Pancreas (tissue), 10 donors: Measurements from ENCODE around the gene LRP5. TPM values are rescaled to one million over a fixed set of nuclear protein-coding genes. Genes with fewer than 3 reads are reported as not detected.

Experiments
- ATAC-seq, 4 donors: fragments of 200-7000 bp; cut with Tn5 transposase; one replicate each; pipeline versions ENCODE4 v1.8.0 to v1.9.1; 2020; ENCODE audit warnings: mild to moderate bottlenecking in 4 of 4, moderate library complexity in 4 of 4
- DNase-seq, 6 donors: peaks; one replicate each; pipeline ENCODE4 v3.0.0-alpha.2; 2020
- FAIRE-seq: peaks from 2 replicates; lab custom pipeline; 2012; peaks lifted over from hg19 to GRCh38; lab: Jason Lieb, UNC
- H3K27ac ChIP-seq, 4 donors: fragments of 200-600 bp; sonication (generic); 1 replicate in 3 of 4; 2 replicates in 1 of 4; pipeline versions ENCODE4 v1.5.0 to v1.8.0; 2020
- H3K27me3 ChIP-seq, 4 donors: fragments of 200-600 bp; one replicate each; pipeline ENCODE4 v1.8.0; 2021
- H3K36me3 ChIP-seq, 3 donors: fragments of 200-600 bp; sonication (generic) in 1 of 3; one replicate each; pipeline versions ENCODE4 v1.5.0 to v1.8.0; 2020 to 2021
- H3K4me1 ChIP-seq, 3 donors: fragments of 200-600 bp; one replicate each; pipeline ENCODE4 v1.8.0; 2021
- H3K4me3 ChIP-seq, 4 donors: fragments of 200-600 bp; sonication (generic) in 2 of 4; one replicate each; pipeline versions ENCODE4 v1.5.0 to v1.8.0; 2020 to 2021
- H3K9me3 ChIP-seq, 4 donors: fragments of 200-600 bp; one replicate each; pipeline ENCODE4 v1.8.0; 2021
- WGBS, 2 donors: extraction: QIAGEN DNeasy Blood & Tissue Kit; methylation state at CpG; one replicate each; pipeline ENCODE4 v1.1.7; 2013; 5-methylcytosine and 5-hydroxymethylcytosine counted together
- intact Hi-C, 3 donors: fragments of 100-400 bp; cut with DNase I; formaldehyde crosslinking; loops; one replicate each; pipeline versions ENCODE4 v1.11.1 to v1.14.2; 2022
- polyA plus RNA-seq, 2 donors: library from polyadenylated mRNA; stranded (reverse); fragments of 200-250 nt; gene quantifications; one replicate each; pipeline ENCODE4 v1.2.3, GENCODE V29; 2013
- total RNA-seq, 6 donors: library from RNA; stranded (reverse); fragmentation: NEBNext Ultra II Directional in 4 of 6; extraction: Animal tissue kit (Norgen Biotek cat#: 25700) in 4 of 6; gene quantifications; one replicate each; pipeline versions ENCODE4 v1.2.1 to v1.2.4, GENCODE V29; 2021 to 2023
- TF ChIP-seq, protein P1 (sequence below), 4 donors: fragments of 200-600 bp; sonication (generic) in 3 of 4; IDR thresholded peaks; one replicate each; pipeline versions ENCODE4 v1.5.0 to v1.8.0; 2021; ENCODE audit warnings: antibody characterized with exemption in 4 of 4
- donor health status: healthy with polysubstance abuse.
- donor health status: DM: no; HTN: no; CAD: no; lungs with moderate emphysema.
- donor health status: DM: no; HTN: no; CAD: no.
- donor health status: control.
- donor health status: control.
- donor health status: Bipolar disorder and iron deficiency.
- donor health status: DM: yes; HTN: yes; CAD: no.
- donor health status: DM: no; HTN: no; CAD: no.
- donor health status: DM: no; HTN: no; CAD: no.
- donor health status: DM: yes; HTN: yes; CAD: no.

Gene LRP5
- total and polyA plus RNA-seq, 8 donors: 27.4 to 62.8 (median 32.5) TPM

DNA sequence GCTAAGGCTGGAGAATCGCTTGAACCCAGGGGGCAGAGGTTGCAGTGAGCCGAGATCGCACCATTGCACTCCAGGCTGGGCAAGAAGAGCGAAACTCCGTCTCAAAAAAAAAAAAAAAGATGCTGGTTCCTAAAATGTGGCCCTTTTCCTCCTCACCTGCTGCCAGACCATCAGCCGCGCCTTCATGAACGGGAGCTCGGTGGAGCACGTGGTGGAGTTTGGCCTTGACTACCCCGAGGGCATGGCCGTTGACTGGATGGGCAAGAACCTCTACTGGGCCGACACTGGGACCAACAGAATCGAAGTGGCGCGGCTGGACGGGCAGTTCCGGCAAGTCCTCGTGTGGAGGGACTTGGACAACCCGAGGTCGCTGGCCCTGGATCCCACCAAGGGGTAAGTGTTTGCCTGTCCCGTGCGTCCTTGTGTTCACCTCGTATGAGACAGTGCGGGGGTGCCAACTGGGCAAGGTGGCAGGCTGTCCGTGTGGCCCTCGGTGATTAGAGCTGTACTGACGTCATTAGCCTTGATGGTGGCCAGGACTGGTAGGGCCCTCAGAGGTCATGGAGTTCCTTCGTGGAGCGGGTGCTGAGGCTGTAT lies 97.5 kb downstream of the LRP5 start:
- ATAC-seq (no peak), DNase-seq (no peak), FAIRE-seq (no peak)
- H3K4me1 ChIP-seq: no peaks in the 10 kb centered on the region
- intact Hi-C loops: no loop called here
- H3K27me3 ChIP-seq: no peaks in the 10 kb centered on the region
- no peak overlapping the region for H3K4me3 ChIP-seq
- H3K36me3 ChIP-seq: peaks cover 0 to 69% (median 30%) of the 10 kb centered on the region in 3 donors
- TF ChIP-seq, protein P1, sequence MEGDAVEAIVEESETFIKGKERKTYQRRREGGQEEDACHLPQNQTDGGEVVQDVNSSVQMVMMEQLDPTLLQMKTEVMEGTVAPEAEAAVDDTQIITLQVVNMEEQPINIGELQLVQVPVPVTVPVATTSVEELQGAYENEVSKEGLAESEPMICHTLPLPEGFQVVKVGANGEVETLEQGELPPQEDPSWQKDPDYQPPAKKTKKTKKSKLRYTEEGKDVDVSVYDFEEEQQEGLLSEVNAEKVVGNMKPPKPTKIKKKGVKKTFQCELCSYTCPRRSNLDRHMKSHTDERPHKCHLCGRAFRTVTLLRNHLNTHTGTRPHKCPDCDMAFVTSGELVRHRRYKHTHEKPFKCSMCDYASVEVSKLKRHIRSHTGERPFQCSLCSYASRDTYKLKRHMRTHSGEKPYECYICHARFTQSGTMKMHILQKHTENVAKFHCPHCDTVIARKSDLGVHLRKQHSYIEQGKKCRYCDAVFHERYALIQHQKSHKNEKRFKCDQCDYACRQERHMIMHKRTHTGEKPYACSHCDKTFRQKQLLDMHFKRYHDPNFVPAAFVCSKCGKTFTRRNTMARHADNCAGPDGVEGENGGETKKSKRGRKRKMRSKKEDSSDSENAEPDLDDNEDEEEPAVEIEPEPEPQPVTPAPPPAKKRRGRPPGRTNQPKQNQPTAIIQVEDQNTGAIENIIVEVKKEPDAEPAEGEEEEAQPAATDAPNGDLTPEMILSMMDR (IDR thresholded peaks at IDR 0.05): no peak
- no peak overlapping the region for H3K27ac ChIP-seq
- H3K9me3 ChIP-seq: no peaks in the 10 kb centered on the region
- 89 to 95% methylated on average over 30 of the region's 30 CpGs for WGBS, 2 donors

DNA sequence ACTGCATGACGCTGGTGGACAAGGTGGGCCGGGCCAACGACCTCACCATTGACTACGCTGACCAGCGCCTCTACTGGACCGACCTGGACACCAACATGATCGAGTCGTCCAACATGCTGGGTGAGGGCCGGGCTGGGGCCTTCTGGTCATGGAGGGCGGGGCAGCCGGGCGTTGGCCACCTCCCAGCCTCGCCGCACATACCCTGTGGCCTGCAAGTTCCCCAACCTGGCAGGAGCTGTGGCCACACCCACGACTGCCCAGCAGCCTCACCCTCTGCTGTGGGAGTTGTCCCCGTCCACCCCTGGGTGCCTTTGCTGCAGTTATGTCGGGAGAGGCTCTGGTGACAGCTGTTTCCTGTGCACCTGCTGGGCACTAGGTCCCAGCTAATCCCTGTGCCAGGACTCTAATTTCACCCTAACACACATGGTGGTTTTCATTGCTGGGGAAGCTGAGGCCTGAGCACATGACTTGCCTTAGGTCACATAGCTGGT lies 99.2 kb downstream of the LRP5 start:
- 88 to 91% methylated on average over 17 of the region's 17 CpGs for WGBS, 2 donors
- Histone ChIP-seq H3K27me3 (no peaks in the 10 kb centered on the region), H3K4me3 (no peak overlapping the region), H3K36me3 (peaks cover 0 to 80% (median 33%) of the 10 kb centered on the region in 3 donors), H3K9me3 (no peaks in the 10 kb centered on the region), H3K27ac (no peak overlapping the region), H3K4me1 (no peaks in the 10 kb centered on the region)
- no peak for DNase-seq
- TF ChIP-seq, protein P1 (IDR thresholded peaks at IDR 0.05): no peak
- ATAC-seq: peak in 1 of 4 donors; percentile 45
- no peak for FAIRE-seq
- intact Hi-C loops: no loop called here

DNA sequence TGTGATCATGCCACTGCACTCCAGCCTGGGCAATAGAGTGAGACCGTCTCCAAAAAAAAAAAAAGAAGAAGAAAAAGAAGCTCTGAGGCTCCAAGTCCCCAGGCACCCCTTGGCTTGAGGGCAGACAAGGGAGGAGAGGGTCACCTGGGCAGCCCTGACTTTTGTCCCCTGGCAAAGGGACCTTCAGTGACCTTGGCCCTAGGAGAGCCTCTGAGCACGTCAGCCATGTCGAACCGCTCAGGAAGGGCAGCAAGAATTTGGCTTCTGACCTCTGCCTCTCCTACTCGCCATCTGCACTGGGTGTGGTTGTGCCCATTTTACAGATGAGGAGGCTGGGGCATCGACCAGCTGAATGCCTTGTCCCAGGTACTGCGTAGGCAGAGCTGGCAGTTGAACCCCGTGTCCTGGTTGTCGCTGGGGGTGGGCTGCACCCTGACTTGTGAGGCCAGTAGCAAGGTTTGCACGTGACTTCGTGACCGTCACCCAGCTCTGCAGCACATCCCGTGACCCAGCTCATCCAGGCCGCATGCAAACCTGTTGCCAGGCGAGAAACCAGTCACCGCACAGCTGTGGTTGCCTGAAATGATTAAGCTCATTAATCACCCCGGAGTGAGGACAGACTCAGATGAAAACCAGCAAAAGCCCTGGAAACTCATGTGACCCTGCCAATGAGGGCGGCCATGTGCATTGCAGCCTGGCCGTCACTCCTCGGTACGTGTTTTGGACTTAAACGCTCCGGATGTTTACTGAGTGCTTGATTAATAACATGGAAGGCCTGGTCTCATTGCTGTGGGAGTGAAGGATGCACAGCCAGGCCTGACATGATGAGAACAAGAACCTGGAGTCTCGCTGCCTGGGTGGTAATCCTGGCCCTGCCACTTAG lies 100.4 kb downstream of the LRP5 start:
- H3K9me3 ChIP-seq: no peaks in the 10 kb centered on the region
- peak; percentile 29 to 69 (median 56) for ATAC-seq
- H3K4me1 ChIP-seq: no peaks in the 10 kb centered on the region
- no peak for FAIRE-seq
- 85% methylated on average over 24 of the region's 24 CpGs for WGBS, 2 donors
- H3K27me3 ChIP-seq: no peaks in the 10 kb centered on the region
- peak in 1 of 6 donors; percentile 21 for DNase-seq
- TF ChIP-seq, protein P1 (IDR thresholded peaks at IDR 0.05): no peak
- H3K4me3 ChIP-seq: no peak overlapping the region
- no peak overlapping the region for H3K27ac ChIP-seq
- intact Hi-C loops: no loop called here
- H3K36me3 ChIP-seq: peaks cover 0 to 79% (median 29%) of the 10 kb centered on the region in 3 donors

DNA sequence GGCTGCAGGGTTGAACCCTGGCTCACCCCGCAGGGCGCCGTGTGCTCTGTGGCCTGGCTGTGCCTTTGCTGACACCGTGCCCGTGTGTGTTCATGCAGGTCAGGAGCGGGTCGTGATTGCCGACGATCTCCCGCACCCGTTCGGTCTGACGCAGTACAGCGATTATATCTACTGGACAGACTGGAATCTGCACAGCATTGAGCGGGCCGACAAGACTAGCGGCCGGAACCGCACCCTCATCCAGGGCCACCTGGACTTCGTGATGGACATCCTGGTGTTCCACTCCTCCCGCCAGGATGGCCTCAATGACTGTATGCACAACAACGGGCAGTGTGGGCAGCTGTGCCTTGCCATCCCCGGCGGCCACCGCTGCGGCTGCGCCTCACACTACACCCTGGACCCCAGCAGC lies 101.2 kb downstream of the LRP5 start:
- intact Hi-C loops: no loop called here
- 92 to 93% methylated on average over 27 of the region's 27 CpGs for WGBS, 2 donors
- H3K4me3 ChIP-seq: no peak overlapping the region
- peaks cover 0 to 73% (median 29%) of the 10 kb centered on the region in 3 donors for H3K36me3 ChIP-seq
- no peak overlapping the region for H3K27ac ChIP-seq
- H3K9me3 ChIP-seq: no peaks in the 10 kb centered on the region
- H3K4me1 ChIP-seq: no peaks in the 10 kb centered on the region
- no peaks in the 10 kb centered on the region for H3K27me3 ChIP-seq
- TF ChIP-seq, protein P1 (IDR thresholded peaks at IDR 0.05): no peak
- no peak for FAIRE-seq
- ATAC-seq: peak in 1 of 4 donors; percentile 27
- DNase-seq: no peak
